ENCODE results near the gene CATSPERE.
"Not testable (repeated sequence)": the region's sequence is repeated elsewhere in the genome, so short reads cannot be mapped to it uniquely, and the experiment has no call there.

The CATSPERE gene

DNA sequence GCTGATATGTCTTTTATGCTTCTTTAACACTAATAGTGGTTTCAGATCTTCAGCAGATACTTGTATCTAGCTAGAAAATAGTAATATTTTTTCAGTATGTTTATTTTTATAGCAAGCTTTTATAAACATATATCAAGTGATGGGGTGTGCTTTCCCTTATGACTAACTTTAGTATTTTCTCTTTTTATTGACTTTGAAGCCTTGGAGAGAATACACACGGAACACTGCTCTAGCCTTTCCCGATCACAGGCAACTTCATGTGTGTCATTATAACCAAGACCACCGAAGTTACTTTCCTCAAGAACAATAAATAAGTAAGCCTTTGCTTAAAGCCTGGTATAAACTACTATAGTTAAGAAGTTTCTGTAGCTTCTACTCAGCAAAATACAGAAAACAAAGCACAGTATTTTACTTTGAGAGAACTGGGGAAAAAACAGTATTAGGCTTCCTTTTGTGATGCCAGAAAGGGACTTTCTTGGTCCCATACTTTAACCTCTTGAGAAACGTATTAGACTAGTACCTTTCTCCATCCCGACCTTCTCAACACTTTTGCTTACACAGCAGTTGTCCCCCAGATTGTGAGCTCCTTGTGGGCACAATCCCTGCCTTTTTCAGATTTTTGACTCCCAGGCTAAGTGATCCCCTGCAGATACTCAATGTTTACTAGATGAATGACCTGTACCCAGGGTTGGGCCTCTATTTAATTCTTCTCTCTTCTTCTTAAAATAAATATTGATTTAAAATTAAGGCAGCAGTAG is 12.6 kb upstream of the CATSPERE start:
- no peak for DNase-seq

DNA sequence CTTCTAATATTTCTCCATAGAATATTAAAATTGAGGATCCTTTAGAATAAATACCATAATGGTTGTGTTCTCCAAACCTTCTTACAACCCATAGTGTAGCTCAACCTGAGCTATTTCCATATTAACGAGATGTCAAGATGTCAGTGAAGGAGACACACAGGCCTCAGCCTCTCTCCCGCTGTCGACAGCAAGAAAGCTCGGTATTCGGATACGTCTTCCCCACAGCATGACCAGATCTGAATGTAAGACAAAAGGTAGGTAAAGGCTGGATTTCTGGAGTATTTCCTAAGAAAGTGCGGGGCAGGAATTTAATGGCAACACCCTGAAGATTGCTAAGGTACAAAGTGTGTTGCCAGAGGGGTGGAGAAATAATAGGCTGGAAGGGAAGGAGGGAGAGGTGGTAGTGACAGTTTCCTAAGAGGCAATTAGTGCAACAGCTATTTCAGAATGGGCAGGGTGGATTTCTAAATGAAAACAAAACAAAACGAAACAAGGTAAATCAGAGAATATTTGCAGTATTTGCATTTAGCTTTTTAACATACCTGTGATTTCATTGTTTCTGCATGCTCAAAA is 11.1 kb upstream of the CATSPERE start:
- DNase-seq, result no peak

DNA sequence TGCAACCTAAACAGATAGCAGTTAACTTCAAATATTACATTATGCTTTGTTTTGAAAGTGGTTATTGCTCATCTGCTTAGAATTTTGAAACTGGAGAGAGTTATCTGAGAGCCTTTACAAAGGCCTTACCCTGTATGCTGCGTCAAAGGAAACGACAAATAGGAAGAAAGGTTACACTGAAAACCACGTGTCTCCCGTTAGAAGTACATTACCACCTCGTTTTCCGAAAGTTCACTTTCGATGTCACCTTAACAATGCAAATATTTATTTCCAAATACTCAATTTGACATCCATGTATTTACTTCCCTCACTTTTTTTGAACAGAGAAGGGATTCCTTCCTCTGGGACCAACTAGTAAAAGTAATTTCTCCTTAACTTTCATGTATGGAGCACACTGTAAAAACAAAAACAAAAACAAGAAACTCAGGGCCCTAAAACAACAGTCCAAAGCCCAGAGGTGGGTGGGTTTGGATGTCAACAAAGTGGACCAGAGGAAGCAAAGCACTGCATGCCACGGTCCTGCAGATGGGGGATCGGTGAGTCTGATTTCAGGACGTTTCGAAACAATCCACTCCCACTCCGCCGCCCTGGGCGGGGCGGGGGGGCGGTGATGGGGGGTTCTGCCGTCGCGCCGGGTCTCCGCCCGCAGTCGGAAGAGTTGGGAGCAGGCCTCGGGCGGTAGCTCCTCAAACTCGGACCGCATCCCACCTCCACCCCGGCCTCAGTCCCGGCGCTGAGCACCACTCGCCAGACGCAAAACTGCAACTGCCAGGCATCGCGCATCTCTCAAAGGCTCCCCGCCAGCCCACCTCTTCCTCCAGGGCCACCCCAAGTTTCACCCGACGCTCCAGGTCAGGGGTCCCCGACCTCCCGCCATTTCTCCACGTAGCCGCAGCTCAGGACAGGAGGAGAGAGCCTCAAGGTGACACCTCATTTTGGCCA is 10.2 kb upstream of the CATSPERE start:
- peak; percentile 88 for DNase-seq

DNA sequence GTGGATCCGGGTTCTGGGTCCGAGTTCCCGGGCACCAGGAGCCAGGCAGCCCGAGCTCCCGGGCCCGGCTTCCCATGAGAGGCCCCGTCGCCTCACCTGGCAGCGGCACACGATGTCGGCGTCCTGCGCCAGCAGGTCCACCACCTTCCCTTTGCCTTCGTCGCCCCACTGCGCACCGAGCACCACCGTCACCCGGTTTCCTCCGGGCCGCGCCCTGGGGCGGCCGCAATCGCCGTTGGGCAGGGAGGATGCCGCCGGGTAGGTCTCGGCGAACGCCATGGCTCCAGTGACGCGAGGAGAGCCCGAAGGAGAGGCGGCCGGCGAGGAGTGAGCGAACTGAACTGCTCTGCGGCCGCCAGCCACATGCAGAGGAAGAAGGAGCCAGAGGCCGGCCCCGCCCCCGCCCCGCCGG is 9.5 kb upstream of the CATSPERE start, which contains the start of gene ADSS2:
ADSS2 (minus strand) TSS at position 371 of the 412 bp plus-strand sequence; CDS start at position 279, 92 bp downstream.
- no peak for DNase-seq

DNA sequence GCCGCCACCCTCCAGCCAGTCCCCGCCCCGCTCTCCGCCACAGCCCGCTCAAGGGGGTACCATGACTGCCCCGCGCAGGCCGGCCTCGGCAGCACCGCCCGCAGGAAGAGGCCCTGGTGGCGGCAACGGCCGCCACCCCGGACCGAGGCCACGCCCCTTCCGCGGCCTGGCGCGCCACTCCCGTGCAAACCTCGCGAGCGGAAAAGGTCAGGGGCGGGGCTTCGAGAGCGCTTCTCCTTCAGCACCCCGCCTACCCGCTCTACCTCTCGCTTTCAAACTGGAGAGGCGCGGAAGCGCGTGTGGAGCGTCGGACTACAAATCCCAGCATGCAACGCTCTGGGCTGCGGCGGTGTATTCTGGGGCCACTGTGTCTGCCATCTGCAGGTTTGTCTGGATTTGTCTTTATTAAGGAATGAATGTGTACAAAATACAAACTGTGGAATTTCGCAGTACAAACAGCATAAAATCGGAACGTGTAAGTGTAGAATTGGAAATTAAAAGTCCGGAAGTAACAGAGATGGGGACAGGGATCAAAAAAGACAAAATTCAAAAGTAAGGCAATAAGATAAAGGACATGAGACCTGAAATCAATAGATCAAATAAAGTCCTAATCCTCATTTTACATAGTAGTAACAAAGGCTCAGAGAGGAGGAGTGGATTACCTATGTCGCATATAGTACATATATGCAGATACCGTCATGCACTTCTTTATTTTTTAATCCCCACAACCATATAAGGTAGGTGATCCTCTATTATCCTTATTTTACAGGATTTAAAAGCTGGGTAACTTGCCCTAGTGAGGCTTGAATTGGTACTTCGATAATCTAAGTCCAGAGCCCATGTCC is 8.9 kb upstream of the CATSPERE start:
- DNase-seq, result peak; percentile 99

DNA sequence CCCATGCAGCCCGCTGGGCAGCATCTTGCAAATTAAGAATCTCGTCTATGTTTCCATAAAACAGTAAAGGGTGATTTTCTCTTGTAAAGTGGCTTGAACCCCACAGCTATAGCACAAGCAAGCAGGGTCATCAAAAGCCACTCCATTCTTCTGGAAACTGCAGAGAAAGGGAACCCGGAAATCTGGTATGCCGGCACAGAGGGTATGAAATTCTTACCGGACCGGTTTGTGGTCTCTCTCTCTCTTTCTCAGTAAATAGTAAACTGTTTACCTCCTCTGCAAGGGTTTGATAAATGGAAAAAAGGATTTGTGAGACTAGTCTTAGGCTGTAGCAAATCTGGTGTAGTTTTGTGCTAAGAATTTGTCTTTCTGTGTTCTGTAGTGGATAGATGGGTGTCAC is 6.7 kb upstream of the CATSPERE start:
- no peak for DNase-seq

DNA sequence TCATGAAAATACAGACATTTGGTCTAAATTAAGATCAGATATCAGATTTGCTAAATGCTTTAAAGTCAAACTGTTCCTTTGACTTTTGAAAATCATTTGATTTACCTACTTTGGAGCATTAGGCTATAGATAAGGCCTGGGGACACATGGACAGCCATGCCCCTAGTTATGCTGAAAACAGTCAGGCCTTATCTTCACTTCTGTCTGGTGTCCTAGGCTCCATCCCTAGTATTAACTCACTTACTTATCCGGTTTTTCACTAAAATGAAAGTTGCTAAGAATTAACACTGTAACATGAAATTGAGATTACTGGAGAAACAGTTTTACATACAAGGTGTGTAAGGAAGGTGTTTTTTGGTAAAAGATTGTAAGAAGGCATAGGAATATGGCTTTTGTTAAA is 4.5 kb upstream of the CATSPERE start:
- DNase-seq, result no peak

DNA sequence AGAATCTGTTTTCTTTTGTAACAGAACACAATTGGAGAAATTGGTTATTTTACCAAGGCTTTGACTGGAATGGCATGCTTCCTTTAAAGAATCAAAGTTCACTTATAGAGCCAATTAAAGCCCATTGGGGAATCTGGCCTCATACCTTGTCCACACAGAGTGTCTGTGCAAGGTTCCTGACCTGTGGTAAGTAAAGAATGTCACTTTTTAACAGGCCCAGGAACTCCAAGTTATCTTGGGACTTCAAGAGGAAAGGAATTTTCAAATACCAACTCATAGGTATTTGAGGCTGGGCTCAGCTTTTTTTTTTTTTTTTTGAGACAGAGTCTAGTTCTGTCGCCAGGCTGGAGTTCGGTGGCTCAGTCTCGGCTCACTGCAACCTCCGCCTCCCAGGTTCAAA is 2.3 kb upstream of the CATSPERE start:
- DNase-seq, result no peak

DNA sequence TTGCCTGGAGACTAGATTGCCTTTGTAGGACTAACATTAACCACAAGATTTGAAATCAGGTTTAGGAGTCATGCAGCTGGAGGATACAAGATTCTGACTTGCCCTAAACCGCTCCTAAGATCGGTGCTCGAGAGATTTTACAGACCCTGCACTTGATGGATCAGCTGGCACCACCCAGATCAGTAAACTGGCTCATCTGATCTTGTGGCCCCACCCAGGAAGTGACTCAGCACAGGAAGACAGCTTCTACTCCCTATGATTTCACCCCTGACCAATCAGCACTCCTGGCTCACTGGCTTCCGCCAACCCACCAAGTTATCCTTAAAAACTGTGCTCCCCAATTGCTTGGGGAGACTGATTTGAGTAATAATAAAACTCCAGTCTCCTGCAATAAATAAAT is 876 bp upstream of the CATSPERE start:
- DNase-seq, result peak; percentile 70

DNA sequence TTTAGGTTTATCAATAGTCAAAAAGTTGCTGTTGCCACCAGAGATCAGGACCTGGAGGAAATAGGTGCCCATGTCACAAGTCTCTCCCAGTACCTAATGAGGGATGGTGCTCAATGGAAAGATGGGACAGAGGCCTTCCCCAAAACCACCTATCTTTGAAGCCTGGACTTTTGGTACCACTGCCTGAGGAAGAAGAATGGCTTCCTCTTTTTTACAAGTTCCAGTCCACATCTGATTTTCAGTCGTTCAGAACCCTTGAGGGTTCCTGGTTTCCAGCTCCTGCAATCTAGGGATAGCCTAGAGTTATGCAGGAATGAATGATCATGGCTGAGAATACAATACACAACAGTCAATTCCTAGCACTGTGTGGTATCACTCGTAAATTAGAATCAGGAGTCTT is 5.7 kb downstream of the CATSPERE start:
- no peak for DNase-seq

DNA sequence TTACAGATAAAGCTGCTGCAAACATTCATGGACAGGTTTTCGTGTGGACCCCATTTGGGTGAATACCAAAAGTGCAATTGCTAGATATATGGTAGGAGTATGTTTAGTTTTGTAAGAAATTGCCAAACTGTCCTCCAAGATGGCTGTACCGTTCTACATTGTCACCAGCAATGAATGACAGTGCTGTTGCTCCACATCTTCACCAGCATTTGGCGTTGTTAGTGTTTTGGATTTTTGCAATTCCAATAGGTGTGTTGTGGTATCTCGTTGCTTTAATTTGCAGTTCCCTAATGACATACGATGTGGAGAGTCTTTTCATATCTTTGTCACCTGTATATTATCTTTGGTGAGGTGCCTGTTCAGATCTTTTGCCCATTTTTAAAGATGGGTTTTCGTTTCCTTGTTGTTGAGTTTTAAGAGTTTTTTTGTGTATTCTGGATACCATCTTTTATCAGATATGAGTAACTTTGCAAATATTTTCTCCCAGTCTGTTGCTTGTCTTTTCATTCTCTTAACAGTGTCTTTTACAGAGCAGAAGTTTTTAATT is 12.1 kb downstream of the CATSPERE start:
- no peak for DNase-seq

DNA sequence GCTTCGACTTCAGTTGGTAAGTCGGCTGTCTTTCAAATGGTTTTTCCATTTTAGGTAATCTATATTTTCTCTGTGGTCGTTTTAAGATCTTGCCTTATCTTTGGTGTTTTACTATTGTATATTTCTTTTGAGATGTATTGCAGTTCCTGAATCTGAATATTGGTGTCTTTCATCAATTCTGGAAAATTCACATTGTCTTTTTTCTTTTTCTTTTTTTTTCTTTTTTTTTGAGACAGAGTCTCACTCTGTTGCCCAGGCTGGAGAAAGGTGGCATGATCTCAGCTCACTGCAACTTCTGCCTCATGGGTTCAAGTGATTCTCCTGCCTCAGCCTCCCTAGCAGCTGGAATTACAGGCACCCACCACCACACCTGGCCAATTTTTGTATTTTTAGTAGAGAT is 23.9 kb downstream of the CATSPERE start:
- not testable (repeated sequence) for DNase-seq

DNA sequence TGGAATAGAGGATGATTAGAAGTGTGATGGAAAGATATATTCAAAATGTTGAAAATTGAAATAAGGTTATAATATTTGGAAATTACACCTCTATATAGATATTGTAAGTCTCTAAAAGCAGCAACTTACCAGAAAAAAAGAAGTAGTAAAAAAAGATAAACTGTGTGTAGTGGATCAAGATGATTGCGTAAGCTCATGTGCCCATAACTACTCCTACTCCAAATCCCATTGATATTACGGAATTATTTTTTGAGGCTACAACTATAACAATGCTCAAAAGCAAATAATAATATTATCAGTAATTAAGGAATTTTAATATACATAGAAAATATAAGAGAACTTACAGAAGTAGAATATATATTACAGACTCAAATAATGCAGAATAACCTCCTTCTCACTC is 33.6 kb downstream of the CATSPERE start:
- DNase-seq, result no peak

DNA sequence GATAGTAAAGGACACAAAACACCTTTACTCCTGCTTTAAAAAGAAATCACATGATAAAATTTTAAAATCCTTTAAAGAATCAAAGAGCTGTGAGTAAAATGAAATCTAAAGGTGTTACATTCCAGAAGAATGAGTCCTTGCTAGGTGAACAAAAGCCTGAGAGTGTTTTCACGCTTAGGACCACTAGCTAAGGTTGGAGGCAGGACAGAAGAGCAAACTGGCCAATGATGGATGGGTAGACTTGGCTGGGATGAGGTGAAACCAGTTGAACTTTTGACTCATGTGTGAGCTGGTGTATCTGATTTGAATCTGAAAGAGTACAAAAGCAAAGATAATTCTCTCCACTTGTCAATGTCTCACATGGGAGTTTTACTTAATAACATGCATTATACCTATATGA is 35.1 kb downstream of the CATSPERE start:
- no peak for DNase-seq

DNA sequence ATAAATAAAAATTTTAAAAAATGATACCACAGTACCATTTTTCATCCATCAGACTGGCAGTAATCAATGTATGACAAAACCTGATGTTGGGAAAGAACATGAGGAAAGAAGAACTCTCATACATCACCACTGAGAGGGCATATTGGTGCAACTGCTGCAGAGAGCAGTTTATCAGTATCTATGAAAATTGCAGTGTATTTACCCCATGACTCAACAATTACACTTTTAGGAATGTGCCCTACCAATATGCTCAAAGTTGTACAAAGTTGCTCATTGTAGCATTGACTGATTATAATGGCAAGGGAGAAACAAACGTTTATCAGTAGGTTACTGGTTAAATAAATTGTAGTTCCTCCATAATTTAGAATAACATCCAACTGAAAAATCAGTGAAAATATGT is 36.7 kb downstream of the CATSPERE start:
- DNase-seq, result no peak

DNA sequence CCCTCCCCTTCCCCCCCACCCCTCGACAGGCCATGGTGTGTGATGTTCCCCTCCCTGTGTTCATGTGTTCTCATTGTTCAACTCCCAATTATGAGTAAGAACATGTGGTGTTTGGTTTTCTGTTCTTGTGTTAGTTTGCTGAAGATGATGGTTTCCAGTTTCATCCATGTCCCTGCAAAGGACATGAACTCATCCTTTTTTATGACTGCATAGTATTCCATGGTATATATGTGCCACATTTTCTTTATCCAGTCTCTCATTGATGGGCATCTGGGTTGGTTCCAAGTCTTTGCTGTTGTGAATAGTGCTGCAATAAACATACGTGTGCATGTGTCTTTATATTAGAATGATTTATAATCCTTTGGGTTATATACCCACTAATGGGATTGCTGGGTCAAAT is 38.4 kb downstream of the CATSPERE start:
- DNase-seq, result not testable (repeated sequence)

DNA sequence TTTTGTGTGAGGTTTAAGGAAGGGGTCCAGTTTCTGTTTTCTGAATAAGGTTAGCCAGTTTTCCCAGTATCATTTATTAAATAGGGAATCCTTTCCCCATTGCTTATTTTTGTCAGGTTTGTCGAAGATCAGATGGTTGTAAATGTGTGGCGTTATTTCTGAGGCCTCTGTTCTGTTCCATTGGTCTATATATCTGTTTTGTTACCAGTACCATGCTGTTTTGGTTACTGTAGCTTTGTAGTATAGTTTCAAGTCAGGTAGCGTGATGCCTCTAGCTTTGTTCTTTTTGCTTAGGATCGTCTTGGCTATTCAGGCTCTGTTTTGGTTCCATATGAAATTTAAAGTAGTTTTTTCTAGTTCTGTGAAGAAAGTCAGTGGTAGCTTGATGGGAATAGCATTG is 39.4 kb downstream of the CATSPERE start:
- not testable (repeated sequence) for DNase-seq

DNA sequence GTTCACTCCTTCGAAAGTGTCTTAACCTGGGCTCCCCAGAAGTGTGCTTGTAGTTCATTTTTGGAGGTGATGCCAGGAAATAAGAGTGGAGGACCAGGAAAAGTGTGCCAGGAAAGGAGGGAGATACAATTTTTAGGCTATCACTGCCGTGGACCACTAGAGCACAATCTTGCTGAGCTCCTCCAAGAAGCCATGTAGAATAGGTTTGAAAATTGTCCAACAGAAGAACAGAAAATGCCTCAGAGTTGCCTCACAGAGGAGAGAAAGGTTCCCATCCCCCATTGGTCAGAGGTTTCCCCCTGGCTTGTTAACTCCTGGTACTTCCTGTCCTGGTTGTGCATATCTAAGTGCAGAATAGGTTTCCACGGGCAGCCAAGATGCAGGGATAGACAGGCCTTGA is 41.6 kb downstream of the CATSPERE start:
- no peak for DNase-seq

DNA sequence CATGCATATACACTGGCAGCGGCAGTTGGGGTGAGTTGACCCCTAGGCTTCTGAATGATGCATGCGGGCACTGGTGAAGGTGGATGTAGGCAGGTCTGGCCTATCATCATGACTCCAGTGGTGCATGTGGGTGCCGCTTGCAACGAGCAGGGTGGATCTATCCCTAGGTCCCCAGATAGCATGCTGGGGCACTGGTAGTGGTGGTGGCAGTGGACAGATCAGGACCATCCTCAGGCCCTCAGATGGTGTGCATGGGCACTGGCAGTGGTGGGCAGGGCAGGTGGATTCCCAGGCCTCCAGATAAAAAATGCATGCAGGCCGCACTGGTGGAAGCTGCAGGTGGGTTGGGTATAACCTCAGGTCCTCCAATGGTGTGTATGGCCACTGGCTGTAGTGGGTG is 52.4 kb downstream of the CATSPERE start:
- no peak for DNase-seq

DNA sequence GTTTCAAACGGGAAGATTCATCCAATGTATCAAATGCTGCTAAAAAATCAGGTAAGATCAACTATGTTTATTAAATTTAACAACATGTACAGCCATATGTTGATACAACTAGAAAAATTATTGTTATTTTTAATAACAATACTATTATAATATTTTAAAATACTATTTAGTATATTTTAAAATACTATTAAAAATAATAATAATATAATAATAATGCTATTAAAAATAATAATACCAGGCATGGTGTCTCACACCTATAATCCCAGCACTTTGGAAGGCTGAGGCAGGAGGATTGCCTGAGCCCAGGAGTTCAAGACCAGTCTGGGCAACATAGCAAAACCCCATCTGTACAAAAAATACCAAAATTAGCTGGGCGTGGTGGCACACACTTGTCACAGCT is 54.6 kb downstream of the CATSPERE start:
- no peak for DNase-seq

DNA sequence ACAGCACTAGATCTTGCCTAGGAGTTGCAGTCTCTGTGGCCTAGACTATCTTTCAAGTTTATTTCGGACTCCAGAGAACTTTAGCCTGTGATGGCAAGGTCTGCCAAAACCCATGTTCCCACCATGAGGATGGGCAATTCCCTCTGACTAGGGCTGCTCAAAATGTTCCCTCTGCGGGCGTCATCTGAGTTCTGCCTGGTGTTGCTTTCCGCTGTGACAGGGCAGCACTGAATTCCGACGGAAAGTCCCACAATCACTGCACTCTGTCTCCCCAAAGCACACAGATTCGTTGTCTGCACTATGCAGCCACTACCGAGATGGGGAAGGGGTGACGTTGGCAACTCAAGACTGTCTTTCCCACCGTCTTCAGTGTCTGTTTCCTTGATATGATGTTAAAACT is 75.2 kb downstream of the CATSPERE start:
- no peak for DNase-seq

DNA sequence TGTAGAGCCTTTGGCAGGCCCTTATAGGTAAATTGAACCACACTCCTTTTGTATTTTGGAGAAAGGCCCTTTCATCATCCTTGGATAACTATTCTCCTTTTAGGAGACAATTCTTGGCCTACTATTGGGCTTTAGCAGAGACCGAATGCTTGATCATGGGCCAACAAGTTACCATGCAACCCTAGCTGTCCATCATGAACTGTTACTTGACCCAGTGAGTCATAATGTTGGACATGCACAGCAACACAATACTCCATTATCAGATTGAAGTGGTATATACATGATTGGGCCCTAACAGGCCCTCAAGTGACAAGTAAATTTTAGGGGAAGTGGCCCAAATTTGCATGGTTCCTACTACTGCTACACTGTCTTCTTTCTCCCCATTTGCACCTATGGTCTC is 84.4 kb downstream of the CATSPERE start:
- no peak for DNase-seq

All from activated effector memory CD4-positive, alpha-beta T cell treated with anti-CD3 and anti-CD28 coated beads, Interleukin-2, amount 50 U/mL, for 16 hours (primary cell).